Lung (tissue), 12 donors: ENCODE results near the gene CACNA1C. TPM values are rescaled to one million over a fixed set of nuclear protein-coding genes. Genes with fewer than 3 reads are reported as not detected.

Experiments used
- ATAC-seq: fragments of 200-7000 bp; cut with Tn5 transposase; one replicate; pipeline ENCODE4 v1.9.1; 2020; ENCODE audit warnings: moderate number of reproducible peaks; ENCODE audit not compliant: insufficient read depth, low FRiP score
- DNase-seq, 3 donors: peaks; one replicate each; pipeline ENCODE4 v3.0.0-alpha.2; 2013 to 2017
- H3K27ac ChIP-seq, 2 donors: one replicate each; pipeline ENCODE4 v1.5.1; 2013; ENCODE audit warnings: mild to moderate bottlenecking in 2 of 2, moderate library complexity in 2 of 2, control low read depth in 1 of 2, inconsistent platforms in 1 of 2, low read depth in 1 of 2, low read length in 1 of 2
- H3K27me3 ChIP-seq, 3 donors: one replicate each; pipeline ENCODE4 v1.5.1; 2013; ENCODE audit warnings: low read length in 2 of 3; ENCODE audit not compliant: control insufficient read depth in 3 of 3, insufficient read depth in 3 of 3
- H3K36me3 ChIP-seq, 4 donors: one replicate each; pipeline ENCODE4 v1.5.1; 2013; ENCODE audit warnings: low read length in 4 of 4, mild to moderate bottlenecking in 1 of 4, moderate library complexity in 1 of 4; ENCODE audit not compliant: control insufficient read depth in 4 of 4, insufficient read depth in 4 of 4
- H3K4me1 ChIP-seq, 5 donors: one replicate each; pipeline ENCODE4 v1.5.1; 2013; ENCODE audit warnings: low read length in 5 of 5, mild to moderate bottlenecking in 2 of 5, moderate library complexity in 1 of 5; ENCODE audit not compliant: control insufficient read depth in 5 of 5, insufficient read depth in 5 of 5
- H3K4me3 ChIP-seq: one replicate; pipeline ENCODE4 v1.5.1; 2013; ENCODE audit warnings: mild to moderate bottlenecking, control low read depth, moderate library complexity
- H3K9ac ChIP-seq, 2 donors: one replicate each; pipeline ENCODE4 v1.5.1; 2013; ENCODE audit warnings: low read length in 2 of 2, control low read depth in 1 of 2; ENCODE audit not compliant: insufficient read depth in 1 of 2
- H3K9me3 ChIP-seq, 4 donors: one replicate each; pipeline ENCODE4 v1.5.1; 2013; ENCODE audit warnings: low read length in 3 of 4, mild to moderate bottlenecking in 1 of 4, moderate library complexity in 1 of 4; ENCODE audit not compliant: control insufficient read depth in 4 of 4, insufficient read depth in 3 of 4
- WGBS, 2 donors: extraction: QIAGEN DNeasy Blood & Tissue Kit; methylation state at CpG; one replicate each; pipeline ENCODE4 v1.1.7; 2013; 5-methylcytosine and 5-hydroxymethylcytosine counted together
- polyA plus RNA-seq, 2 donors: library from polyadenylated mRNA; stranded (reverse); fragments of 200-250 nt; gene quantifications; one replicate each; pipeline ENCODE4 v1.2.1, GENCODE V29; 2013
- total RNA-seq, 2 donors: library from RNA; depleted of rRNA in 1 of 2; stranded (reverse); fragments of >200 nt in 1 of 2; gene quantifications; one replicate each; pipeline ENCODE4 v1.2.1, GENCODE V29; 2014 to 2021
- TF ChIP-seq, protein P1 (sequence below): IDR thresholded peaks from 2 replicates; pipeline ENCODE4 v1.5.1; 2012; ENCODE audit warnings: mild to moderate bottlenecking; ENCODE audit errors: control extremely low read depth, extremely low read depth
- donor health status: control.
- donor health status: control.
- donor health status: Bipolar disorder and iron deficiency.
- donor health status: healthy.
- donor health status: DM: yes; HTN: yes; CAD: no.

CACNA1C gene
- total and polyA plus RNA-seq, 4 donors: 3.2 to 17.5 (median 7.5) TPM

DNA sequence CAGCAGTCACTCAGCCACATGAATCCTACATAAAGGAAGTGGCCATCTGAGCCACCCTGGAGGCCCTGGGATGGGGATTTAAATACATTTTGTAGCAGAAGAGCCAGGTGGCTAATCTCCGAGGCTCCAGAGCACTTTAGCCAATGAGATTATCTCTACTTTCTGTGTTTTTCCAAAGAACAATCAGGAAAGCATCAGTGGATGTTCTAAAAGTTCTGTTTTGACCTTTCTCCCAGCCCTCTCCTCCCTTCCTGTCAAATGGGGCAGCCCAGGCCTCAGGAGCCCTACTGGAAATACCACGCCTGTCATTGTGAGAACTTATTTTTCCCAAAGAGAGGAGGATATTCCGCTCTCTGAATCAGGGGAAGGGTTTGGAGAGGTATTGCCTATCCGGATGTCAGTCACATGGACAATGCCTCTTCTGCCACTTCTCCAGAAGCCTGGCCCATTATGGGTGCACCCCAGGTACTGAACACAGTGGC is 405.2 kb downstream of the CACNA1C start:
- DNase-seq: no peak
- H3K9me3 ChIP-seq: peaks cover 0 to 2% (median 0%) of the 10 kb centered on the region in 4 donors
- H3K27ac ChIP-seq: peak overlapping the region; percentile 11 to 38
- TF ChIP-seq, protein P1, sequence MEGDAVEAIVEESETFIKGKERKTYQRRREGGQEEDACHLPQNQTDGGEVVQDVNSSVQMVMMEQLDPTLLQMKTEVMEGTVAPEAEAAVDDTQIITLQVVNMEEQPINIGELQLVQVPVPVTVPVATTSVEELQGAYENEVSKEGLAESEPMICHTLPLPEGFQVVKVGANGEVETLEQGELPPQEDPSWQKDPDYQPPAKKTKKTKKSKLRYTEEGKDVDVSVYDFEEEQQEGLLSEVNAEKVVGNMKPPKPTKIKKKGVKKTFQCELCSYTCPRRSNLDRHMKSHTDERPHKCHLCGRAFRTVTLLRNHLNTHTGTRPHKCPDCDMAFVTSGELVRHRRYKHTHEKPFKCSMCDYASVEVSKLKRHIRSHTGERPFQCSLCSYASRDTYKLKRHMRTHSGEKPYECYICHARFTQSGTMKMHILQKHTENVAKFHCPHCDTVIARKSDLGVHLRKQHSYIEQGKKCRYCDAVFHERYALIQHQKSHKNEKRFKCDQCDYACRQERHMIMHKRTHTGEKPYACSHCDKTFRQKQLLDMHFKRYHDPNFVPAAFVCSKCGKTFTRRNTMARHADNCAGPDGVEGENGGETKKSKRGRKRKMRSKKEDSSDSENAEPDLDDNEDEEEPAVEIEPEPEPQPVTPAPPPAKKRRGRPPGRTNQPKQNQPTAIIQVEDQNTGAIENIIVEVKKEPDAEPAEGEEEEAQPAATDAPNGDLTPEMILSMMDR: no peak
- H3K4me1 ChIP-seq: peaks cover 0 to 6% (median 0%) of the 10 kb centered on the region in 5 donors
- WGBS, 2 donors: 80 to 81% methylated on average over 4 of the region's 4 CpGs
- no peak for ATAC-seq
- H3K27me3 ChIP-seq: no peaks in the 10 kb centered on the region
- no peak overlapping the region for H3K4me3 ChIP-seq
- peaks cover 0 to 11% (median under 1%) of the 10 kb centered on the region in 4 donors for H3K36me3 ChIP-seq
- H3K9ac ChIP-seq: no peak overlapping the region

DNA sequence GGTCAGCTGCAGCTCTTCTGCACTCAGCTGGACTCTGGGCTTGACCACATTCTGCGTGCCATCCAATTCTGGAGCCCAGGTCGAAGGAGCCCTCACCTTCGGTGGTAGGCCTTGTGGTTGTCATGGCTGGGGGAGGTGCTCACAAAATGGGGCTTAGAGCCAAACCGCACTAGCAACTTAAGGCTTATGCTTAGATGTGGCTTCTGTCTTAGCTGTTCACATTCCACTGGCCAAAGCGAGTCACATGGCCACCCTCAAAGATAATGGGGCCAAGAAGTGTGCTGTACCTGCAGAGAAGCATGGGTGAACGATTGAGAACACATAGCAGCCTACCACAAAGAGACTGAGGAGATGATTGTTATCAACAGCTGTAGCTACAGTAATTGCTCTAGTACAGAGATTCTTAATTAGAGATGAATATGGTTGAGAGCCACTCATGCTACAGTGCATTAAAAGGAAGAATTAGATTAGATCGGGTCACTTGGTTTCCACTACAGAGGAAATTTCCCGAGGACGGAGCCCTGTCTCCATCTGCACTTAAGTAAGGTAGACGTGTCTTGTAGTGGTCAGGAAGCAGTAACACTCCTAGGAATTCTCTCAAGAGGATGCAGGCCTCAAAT is 407.4 kb downstream of the CACNA1C start:
- Histone ChIP-seq H3K4me3 (no peak overlapping the region), H3K27me3 (no peaks in the 10 kb centered on the region), H3K27ac (no peak overlapping the region), H3K36me3 (peaks cover 0 to 11% (median under 1%) of the 10 kb centered on the region in 4 donors), H3K4me1 (peaks cover 0 to 2% (median 0%) of the 10 kb centered on the region in 5 donors), H3K9ac (no peak overlapping the region), H3K9me3 (peaks cover 0 to 2% (median 0%) of the 10 kb centered on the region in 4 donors)
- DNase-seq (no peak), ATAC-seq (no peak)
- TF ChIP-seq, protein P1: no peak
- WGBS, 2 donors: 88 to 90% methylated on average over 10 of the region's 10 CpGs

DNA sequence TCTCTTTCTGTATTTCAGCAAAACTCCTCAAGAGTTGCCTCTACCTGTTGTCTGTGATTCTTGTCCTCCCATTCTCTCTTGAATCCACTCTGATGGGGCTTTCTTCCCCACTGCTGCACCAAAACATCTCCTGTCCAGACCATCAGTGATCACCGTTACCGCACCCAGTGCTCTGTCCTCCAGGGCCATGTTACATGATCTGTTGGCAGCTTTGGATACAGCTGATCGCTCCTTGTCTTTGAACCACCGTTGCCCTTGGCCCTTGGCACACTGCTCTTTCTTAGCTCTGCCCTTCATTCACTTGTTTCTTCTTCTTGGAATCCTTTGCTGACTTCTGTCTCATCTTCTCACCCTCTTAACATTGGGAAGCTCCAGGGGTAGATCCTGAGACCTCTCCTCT is 408.3 kb downstream of the CACNA1C start:
- Histone ChIP-seq H3K9ac (no peak overlapping the region), H3K9me3 (no peaks in the 10 kb centered on the region), H3K4me3 (no peak overlapping the region), H3K4me1 (peaks cover 0 to 2% (median 0%) of the 10 kb centered on the region in 5 donors), H3K36me3 (peaks cover 0 to 8% (median under 1%) of the 10 kb centered on the region in 4 donors), H3K27me3 (no peaks in the 10 kb centered on the region), H3K27ac (no peak overlapping the region)
- TF ChIP-seq, protein P1: no peak
- DNase-seq (no peak), ATAC-seq (no peak)
- WGBS, 2 donors: 95 to 99% methylated on average over 4 of the region's 4 CpGs
